GM19023 (cell line): ENCODE data around the gene OR5AL1.
"Not testable (repeated sequence)": the region's sequence is repeated elsewhere in the genome, so short reads cannot be mapped to it uniquely, and the experiment has no call there.

Source experiments
- ATAC-seq: cut with Tn5 transposase; IDR thresholded peaks from one replicate; pipeline ENCODE4 v1.9.1; 2021; ENCODE audit warnings: mild to moderate bottlenecking, moderate library complexity; ENCODE audit not compliant: unreplicated experiment

OR5AL1 gene

GRCh38 chr11:56412396-56412795 is at the start of gene OR5AL1:
TSS of gene OR5AL1 (plus strand) at chr11:56412696.
- ATAC-seq = no peak

- ATAC-seq = no peak
Measured at GRCh38 chr11:56375324-56375723, 37.2 kb upstream of the OR5AL1 start, which contains the start of gene OR8U1. TSS of gene OR8U1 (plus strand) at chr11:56375624. CDS start at chr11:56375624, 0 bp downstream.

GRCh38 chr11:56380120-56380519 is 32.4 kb upstream of the OR5AL1 start:
- no peak for ATAC-seq

- ATAC-seq = no peak
Measured at GRCh38 chr11:56394381-56394780, 18.1 kb upstream of the OR5AL1 start.

- ATAC-seq = no peak
Measured at GRCh38 chr11:56396047-56396446, 16.4 kb upstream of the OR5AL1 start.

GRCh38 chr11:56401858-56402461 is 10.5 kb upstream of the OR5AL1 start:
- ATAC-seq = not testable (repeated sequence)

- ATAC-seq = no peak
Measured at GRCh38 chr11:56404393-56404792, 8.1 kb upstream of the OR5AL1 start.

GRCh38 chr11:56410801-56411200 is 1.7 kb upstream of the OR5AL1 start:
- ATAC-seq = no peak

GRCh38 chr11:56453521-56453920 is 41.0 kb downstream of the OR5AL1 start:
- no peak for ATAC-seq

GRCh38 chr11:56457076-56457475 is 44.6 kb downstream of the OR5AL1 start:
- no peak for ATAC-seq
